HepG2 (cell line): Measurements from ENCODE around the gene NFYC. TPM values are rescaled to one million over a fixed set of nuclear protein-coding genes. Genes with fewer than 3 reads are reported as not detected.

Experiments used
- BHLHE40 ChIP-seq: IDR thresholded peaks from 2 replicates; pipeline ENCODE4 v1.6.1; 2011; ENCODE audit warnings: low read length, improper control_type of control experiment
- ESRRA ChIP-seq: sonication (generic); formaldehyde crosslinking; IDR thresholded peaks from 2 replicates; pipeline ENCODE4 v1.5.1; 2020; ENCODE audit warnings: mild to moderate bottlenecking, low read depth, missing genetic modification reagents
- FOSL2 ChIP-seq: sonication (generic); formaldehyde crosslinking; IDR thresholded peaks from 2 replicates; pipeline ENCODE4 v1.4.0; 2020; ENCODE audit warnings: missing genetic modification reagents
- HNF4G ChIP-seq, 2 experiments: sonication (generic) in 1 of 2; formaldehyde crosslinking in 1 of 2; IDR thresholded peaks; 2 replicates each; pipeline versions ENCODE4 v1.4.0 to v1.6.1; 2011 to 2020; ENCODE audit warnings: borderline replicate concordance in 2 of 2, low read depth in 2 of 2, mild to moderate bottlenecking in 2 of 2, low read length in 1 of 2, missing genetic modification reagents in 1 of 2, moderate library complexity in 1 of 2
- NR2F6 ChIP-seq, 2 experiments: IDR thresholded peaks; 2 replicates each; pipeline ENCODE4 v1.6.1; 2016; ENCODE audit warnings: antibody characterized with exemption in 1 of 2, mild to moderate bottlenecking in 1 of 2
- PAXIP1 ChIP-seq: sonication (generic); formaldehyde crosslinking; conservative IDR thresholded peaks from 2 replicates; pipeline ENCODE4 v1.4.0; 2020; ENCODE audit warnings: mild to moderate bottlenecking, missing genetic modification reagents, moderate library complexity
- RARA ChIP-seq: IDR thresholded peaks from 2 replicates; pipeline ENCODE4 v1.6.1; 2016; ENCODE audit warnings: missing genetic modification reagents, missing compliant biosample characterization
- RFX5 ChIP-seq: IDR thresholded peaks from 2 replicates; pipeline ENCODE4 v1.6.1; 2011; ENCODE audit warnings: low read depth, low read length, improper control_type of control experiment
- RFXANK ChIP-seq: IDR thresholded peaks from 2 replicates; pipeline ENCODE4 v1.6.1; 2016
- TCF7 ChIP-seq: sonication (generic); IDR thresholded peaks from 2 replicates; pipeline ENCODE4 v1.6.1; 2016; ENCODE audit warnings: antibody characterized with exemption, low read depth
- ZFP36 ChIP-seq: fragments of 150-350 bp; IDR thresholded peaks from 2 replicates; pipeline ENCODE4 v1.6.1; 2018; ENCODE audit warnings: borderline replicate concordance, low read length, low read depth; ENCODE audit not compliant: partially characterized antibody
- ZHX2 ChIP-seq, 2 experiments: sonication (generic) in 1 of 2; formaldehyde crosslinking in 1 of 2; IDR thresholded peaks; 2 replicates each; pipeline versions ENCODE4 v1.6.1 to v1.9.0; 2014 to 2022; ENCODE audit warnings: antibody characterized with exemption in 1 of 2, borderline replicate concordance in 1 of 2, inconsistent platforms in 1 of 2, low read depth in 1 of 2, missing genetic modification reagents in 1 of 2
- ZNF644 ChIP-seq: IDR thresholded peaks from 2 replicates; pipeline ENCODE4 v1.6.1; 2016; ENCODE audit warnings: low read depth
- polyA plus RNA-seq, 8 experiments: library from polyadenylated mRNA; depleted of rRNA in 3 of 8; stranded (reverse) in 7 of 8; unstranded in 1 of 8; fragments of >200 nt; fragmentation: Illumina TruSeq in 4 of 8; extraction: Trizol in 4 of 8; gene quantifications; 2 replicates each; pipeline versions ENCODE4 v1.2.1 to v1.2.3, GENCODE V29; 2011 to 2016; ENCODE audit warnings: low read depth in 4 of 8, missing spikeins in 1 of 8, mixed read lengths in 1 of 8; ENCODE audit not compliant: insufficient read depth in 1 of 8
- total RNA-seq, 5 experiments: library from RNA; depleted of rRNA; stranded (reverse); fragments of >200 nt; fragmentation: Illumina TruSeq; extraction: Trizol; gene quantifications; 2 replicates each; pipeline ENCODE4 v1.2.3, GENCODE V29; 2016; ENCODE audit warnings: low read depth in 1 of 5
- TF ChIP-seq, protein P1 (sequence below): sonication (generic); formaldehyde crosslinking; IDR thresholded peaks from 2 replicates; pipeline ENCODE4 v1.4.0; 2020; ENCODE audit warnings: missing genetic modification reagents, borderline replicate concordance

The NFYC gene
- total and polyA plus RNA-seq, 2 of the 13 experiments (the other 11 are each of a cell fraction or from before 2014, with no cell fraction given) = 33.9 to 73.7 TPM

- TF ChIP-seq ZHX2 (IDR thresholded peaks at IDR 0.05; ENCODE audit: low read depth) = no peak
- no peak for TF ChIP-seq ZHX2 (CRISPR knock-in tag; IDR thresholded peaks at IDR 0.05; ENCODE audit: borderline replicate concordance)
- TF ChIP-seq, protein P1, sequence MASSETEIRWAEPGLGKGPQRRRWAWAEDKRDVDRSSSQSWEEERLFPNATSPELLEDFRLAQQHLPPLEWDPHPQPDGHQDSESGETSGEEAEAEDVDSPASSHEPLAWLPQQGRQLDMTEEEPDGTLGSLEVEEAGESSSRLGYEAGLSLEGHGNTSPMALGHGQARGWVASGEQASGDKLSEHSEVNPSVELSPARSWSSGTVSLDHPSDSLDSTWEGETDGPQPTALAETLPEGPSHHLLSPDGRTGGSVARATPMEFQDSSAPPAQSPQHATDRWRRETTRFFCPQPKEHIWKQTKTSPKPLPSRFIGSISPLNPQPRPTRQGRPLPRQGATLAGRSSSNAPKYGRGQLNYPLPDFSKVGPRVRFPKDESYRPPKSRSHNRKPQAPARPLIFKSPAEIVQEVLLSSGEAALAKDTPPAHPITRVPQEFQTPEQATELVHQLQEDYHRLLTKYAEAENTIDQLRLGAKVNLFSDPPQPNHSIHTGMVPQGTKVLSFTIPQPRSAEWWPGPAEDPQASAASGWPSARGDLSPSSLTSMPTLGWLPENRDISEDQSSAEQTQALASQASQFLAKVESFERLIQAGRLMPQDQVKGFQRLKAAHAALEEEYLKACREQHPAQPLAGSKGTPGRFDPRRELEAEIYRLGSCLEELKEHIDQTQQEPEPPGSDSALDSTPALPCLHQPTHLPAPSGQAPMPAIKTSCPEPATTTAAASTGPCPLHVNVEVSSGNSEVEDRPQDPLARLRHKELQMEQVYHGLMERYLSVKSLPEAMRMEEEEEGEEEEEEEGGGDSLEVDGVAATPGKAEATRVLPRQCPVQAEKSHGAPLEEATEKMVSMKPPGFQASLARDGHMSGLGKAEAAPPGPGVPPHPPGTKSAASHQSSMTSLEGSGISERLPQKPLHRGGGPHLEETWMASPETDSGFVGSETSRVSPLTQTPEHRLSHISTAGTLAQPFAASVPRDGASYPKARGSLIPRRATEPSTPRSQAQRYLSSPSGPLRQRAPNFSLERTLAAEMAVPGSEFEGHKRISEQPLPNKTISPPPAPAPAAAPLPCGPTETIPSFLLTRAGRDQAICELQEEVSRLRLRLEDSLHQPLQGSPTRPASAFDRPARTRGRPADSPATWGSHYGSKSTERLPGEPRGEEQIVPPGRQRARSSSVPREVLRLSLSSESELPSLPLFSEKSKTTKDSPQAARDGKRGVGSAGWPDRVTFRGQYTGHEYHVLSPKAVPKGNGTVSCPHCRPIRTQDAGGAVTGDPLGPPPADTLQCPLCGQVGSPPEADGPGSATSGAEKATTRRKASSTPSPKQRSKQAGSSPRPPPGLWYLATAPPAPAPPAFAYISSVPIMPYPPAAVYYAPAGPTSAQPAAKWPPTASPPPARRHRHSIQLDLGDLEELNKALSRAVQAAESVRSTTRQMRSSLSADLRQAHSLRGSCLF (CRISPR knock-in tag) = no peak
- TF ChIP-seq FOSL2 = peak; percentile 81
- no peak for TF ChIP-seq NR2F6 (IDR thresholded peaks at IDR 0.05)
- peak; percentile 15; the same call in 1 of the 2 replicates for TF ChIP-seq NR2F6 (CRISPR knock-in tag; IDR thresholded peaks at IDR 0.05)
- TF ChIP-seq ESRRA = no peak
- no peak for TF ChIP-seq RFX5
- TF ChIP-seq ZFP36 = no peak
- peak; percentile 51; the same call in 1 of the 2 replicates for TF ChIP-seq TCF7
- no peak; the same call in 1 of the 2 replicates for TF ChIP-seq RARA (CRISPR knock-in tag)
- no peak for TF ChIP-seq ZNF644 (CRISPR knock-in tag)
- peak; percentile 29; the same call in 1 of the 2 replicates for TF ChIP-seq HNF4G (IDR thresholded peaks at IDR 0.05; ENCODE audit: borderline replicate concordance, low read depth, low read length)
- no peak for TF ChIP-seq HNF4G (CRISPR knock-in tag; IDR thresholded peaks at IDR 0.05; ENCODE audit: borderline replicate concordance, low read depth)
- TF ChIP-seq RFXANK = no peak
- peak; percentile 22; the same call in 1 of the 2 replicates for TF ChIP-seq PAXIP1 (CRISPR knock-in tag)
- no peak for TF ChIP-seq BHLHE40
Measured at GRCh38 chr1:40646315-40646714, 45.2 kb upstream of the NFYC start (continued).
